A549 treated with DMSO at 1 μM for 4 hours (cell line): Measurements from ENCODE around the gene OR2L5. TPM values are rescaled to one million over a fixed set of nuclear protein-coding genes. Genes with fewer than 3 reads are reported as not detected.

Experiments used
- total RNA-seq: library from RNA; stranded (reverse); fragments of 200-300 nt; extraction: Qiagen RNA extraction; gene quantifications from 5 replicates; pipeline ENCODE4 v1.2.3, GENCODE V29; 2022; ENCODE audit warnings: low read depth

The OR2L5 gene, protein sequence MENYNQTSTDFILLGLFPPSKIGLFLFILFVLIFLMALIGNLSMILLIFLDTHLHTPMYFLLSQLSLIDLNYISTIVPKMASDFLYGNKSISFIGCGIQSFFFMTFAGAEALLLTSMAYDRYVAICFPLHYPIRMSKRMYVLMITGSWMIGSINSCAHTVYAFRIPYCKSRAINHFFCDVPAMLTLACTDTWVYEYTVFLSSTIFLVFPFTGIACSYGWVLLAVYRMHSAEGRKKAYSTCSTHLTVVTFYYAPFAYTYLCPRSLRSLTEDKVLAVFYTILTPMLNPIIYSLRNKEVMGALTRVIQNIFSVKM
- not detected in 5 replicates for total RNA-seq

DNA sequence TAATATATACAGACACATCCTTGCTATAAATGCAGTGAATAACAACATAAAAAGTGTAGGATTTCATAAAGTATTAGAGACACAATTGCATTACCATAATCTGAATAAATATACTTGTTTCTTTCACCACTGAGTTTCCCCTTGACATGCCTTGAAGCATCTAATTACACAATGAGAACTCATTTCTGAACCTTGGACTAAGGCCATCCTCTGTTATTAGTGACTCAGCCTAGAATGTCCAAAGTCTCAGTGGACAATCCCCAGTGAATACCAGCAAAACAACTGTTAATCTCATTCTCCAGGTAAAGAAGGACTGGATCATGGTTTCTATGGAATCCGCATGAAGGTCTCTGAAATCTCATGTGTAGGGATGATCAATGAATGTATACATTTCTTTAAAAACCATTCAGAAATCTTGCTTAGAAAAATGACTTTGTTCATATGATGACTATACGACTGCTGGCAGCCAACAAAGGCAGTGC lies at the start of gene OR2L5:
Gene OR2L5, plus strand, starts transcription at position 432 of the 482 bp plus-strand sequence. CDS start 8,288 bp downstream, outside the sequence.

DNA sequence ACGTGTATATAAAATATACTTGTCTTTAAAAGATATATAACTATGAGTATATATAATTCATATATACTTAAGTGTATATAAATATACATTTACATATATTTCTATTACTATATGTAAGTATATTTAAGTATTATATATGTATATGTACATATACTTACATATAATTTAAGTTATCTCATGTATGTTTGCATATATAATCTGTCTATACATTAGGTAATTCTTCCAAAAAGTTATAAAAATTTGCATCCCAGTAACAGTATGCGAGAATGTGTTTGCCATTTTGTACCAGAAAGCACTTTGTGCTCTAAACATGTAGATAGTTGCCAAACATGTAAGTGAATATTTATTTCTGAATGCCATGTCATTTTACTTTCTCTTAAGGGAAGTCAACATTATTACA lies 48.5 kb upstream of the OR2L5 start, which contains the start of gene OR2AK2:
Gene OR2AK2, plus strand, starts transcription at position 301 of the 400 bp plus-strand sequence. CDS start 144 bp downstream, outside the sequence.

DNA sequence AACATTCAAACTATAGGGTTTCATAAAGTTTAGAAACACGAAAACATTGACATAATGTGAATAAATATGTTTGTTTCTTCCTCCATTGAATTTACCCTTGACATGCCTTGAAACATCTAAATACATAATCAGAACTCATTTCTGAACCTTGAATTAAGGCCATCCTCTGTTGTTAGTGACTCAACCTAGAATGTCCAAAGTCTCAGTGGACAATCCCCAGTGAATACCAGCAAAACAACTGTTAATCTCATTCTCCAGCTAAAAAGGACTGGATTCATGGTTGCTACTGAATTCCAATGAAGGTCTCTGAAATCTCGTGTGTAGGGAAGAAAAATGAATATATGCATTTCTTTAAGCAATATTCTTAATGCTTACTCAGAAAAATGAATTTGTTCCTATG lies 16.3 kb downstream of the OR2L5 start, which contains the start of gene OR2L2:
Gene OR2L2, plus strand, starts transcription at position 301 of the 400 bp plus-strand sequence. CDS start 8,198 bp downstream, outside the sequence.

DNA sequence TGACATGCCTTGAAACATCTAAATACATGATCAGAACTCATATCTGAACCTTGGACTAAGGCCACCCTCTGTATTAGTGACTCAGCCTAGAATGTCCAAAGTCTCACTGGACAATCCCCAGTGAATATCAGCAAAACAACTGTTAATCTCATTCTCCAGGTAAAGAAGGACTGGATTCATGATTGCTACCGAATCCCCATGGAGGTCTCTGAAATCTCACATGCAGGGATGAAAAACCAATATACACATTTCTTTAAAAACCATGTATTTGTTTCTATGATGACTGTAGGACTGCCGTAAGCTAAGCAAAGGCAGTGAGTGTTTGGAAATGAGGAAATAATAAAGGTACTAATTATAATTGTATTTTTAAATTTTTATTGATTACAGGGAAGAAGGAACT lies 33.1 kb downstream of the OR2L5 start, which contains the start of gene OR2L3:
Gene OR2L3, plus strand, starts transcription at position 301 of the 400 bp plus-strand sequence. CDS start 13,846 bp downstream, outside the sequence.

Other genes starting within 250 kb of the OR2L5 start
- not detected in 5 replicates for gene OR14A16, start 189.5 kb upstream of the OR2L5 start, total RNA-seq
- not detected in 5 replicates for gene OR11L1, start 171.8 kb upstream of the OR2L5 start, total RNA-seq
- gene TRIM58, start 156.5 kb upstream of the OR2L5 start, total RNA-seq = not detected in 5 replicates
- gene OR2W3, start 118.1 kb upstream of the OR2L5 start, total RNA-seq = not detected in 5 replicates
- not detected in 5 replicates for gene OR2T8, start 93.4 kb upstream of the OR2L5 start, total RNA-seq
- not detected in 5 replicates for gene OR2AJ1, start 88.8 kb upstream of the OR2L5 start, total RNA-seq
- gene OR2L8, start 64.8 kb upstream of the OR2L5 start, total RNA-seq = not detected in 5 replicates
- not detected in 5 replicates for gene OR2AK2, start 48.4 kb upstream of the OR2L5 start, total RNA-seq
- not detected in 5 replicates for gene OR2L2, start 16.4 kb downstream of the OR2L5 start, total RNA-seq
- not detected in 5 replicates for gene OR2L3, start 33.2 kb downstream of the OR2L5 start, total RNA-seq
- not detected in 5 replicates for gene OR2L13, start 81.5 kb downstream of the OR2L5 start, total RNA-seq
- gene OR2M5, start 131.5 kb downstream of the OR2L5 start, total RNA-seq = not detected in 5 replicates
- not detected in 5 replicates for gene OR2M2, start 161.2 kb downstream of the OR2L5 start, total RNA-seq
- gene OR2M3, start 183.6 kb downstream of the OR2L5 start, total RNA-seq = not detected in 5 replicates
- gene OR2M4, start 217.8 kb downstream of the OR2L5 start, total RNA-seq = not detected in 5 replicates